Esophagus squamous epithelium (tissue), 5 donors: ENCODE results near the gene KREMEN1. TPM values are rescaled to one million over a fixed set of nuclear protein-coding genes. Genes with fewer than 3 reads are reported as not detected.

Experiments
- DNase-seq: peaks from one replicate; lab custom pipeline; 2025; lab: John Stamatoyannopoulos, UW
- H3K27ac ChIP-seq, 4 donors: fragments of 200-600 bp; sonication (generic); one replicate each; pipeline ENCODE4 v1.5.1; 2016 to 2019; ENCODE audit warnings: mild to moderate bottlenecking in 1 of 4
- H3K27me3 ChIP-seq, 4 donors: fragments of 200-600 bp; sonication (generic); 1 replicate in 3 of 4; 2 replicates in 1 of 4; pipeline versions ENCODE4 v1.5.1 to v1.6.0; 2017 to 2021; ENCODE audit warnings: antibody characterized with exemption in 1 of 4
- H3K36me3 ChIP-seq, 3 donors: fragments of 200-600 bp; sonication (generic); one replicate each; pipeline ENCODE4 v1.5.1; 2016 to 2019
- H3K4me1 ChIP-seq, 3 donors: fragments of 200-600 bp; sonication (generic); one replicate each; pipeline ENCODE4 v1.5.1; 2017 to 2019
- H3K4me3 ChIP-seq, 4 donors: fragments of 200-600 bp; sonication (generic); 1 replicate in 3 of 4; 2 replicates in 1 of 4; pipeline ENCODE4 v1.5.1; 2016 to 2019; ENCODE audit warnings: mild to moderate bottlenecking in 2 of 4, moderate library complexity in 1 of 4
- H3K9me3 ChIP-seq, 3 donors: fragments of 200-600 bp; sonication (generic); one replicate each; pipeline ENCODE4 v1.5.1; 2016 to 2019
- POLR2A ChIP-seq, 4 donors: fragments of 450-650 bp; IDR thresholded peaks; one replicate each; pipeline ENCODE4 v1.6.1; 2017; ENCODE audit warnings: antibody characterized with exemption in 4 of 4, mild to moderate bottlenecking in 4 of 4, moderate library complexity in 3 of 4
- WGBS, 2 donors: methylation state at CpG; one replicate each; pipeline ENCODE4 v1.1.5; 2018; 5-methylcytosine and 5-hydroxymethylcytosine counted together
- intact Hi-C: fragments of 100-400 bp; cut with DNase I; formaldehyde crosslinking; loops from one replicate; pipeline ENCODE4 v1.15.0; 2022
- total RNA-seq, 4 donors: library from RNA; depleted of rRNA; stranded (reverse); fragments of >200 nt; gene quantifications; one replicate each; pipeline ENCODE4 v1.1.0, GENCODE V29; 2016
- TF ChIP-seq, protein P1 (sequence below), 6 experiments: fragments of 450-650 bp in 4 of 6; fragments of 200-600 bp in 2 of 6; sonication (generic) in 2 of 6; IDR thresholded peaks; one replicate each; pipeline ENCODE4 v1.5.1; 2016 to 2019; ENCODE audit warnings: antibody characterized with exemption in 6 of 6, mild to moderate bottlenecking in 4 of 6, moderate library complexity in 4 of 6
- donor health status: DM: yes; HTN: yes; CAD: no.

KREMEN1 gene
- total RNA-seq, 4 donors from 2014 or later: 34.3 to 64.8 (median 47.7) TPM

DNA sequence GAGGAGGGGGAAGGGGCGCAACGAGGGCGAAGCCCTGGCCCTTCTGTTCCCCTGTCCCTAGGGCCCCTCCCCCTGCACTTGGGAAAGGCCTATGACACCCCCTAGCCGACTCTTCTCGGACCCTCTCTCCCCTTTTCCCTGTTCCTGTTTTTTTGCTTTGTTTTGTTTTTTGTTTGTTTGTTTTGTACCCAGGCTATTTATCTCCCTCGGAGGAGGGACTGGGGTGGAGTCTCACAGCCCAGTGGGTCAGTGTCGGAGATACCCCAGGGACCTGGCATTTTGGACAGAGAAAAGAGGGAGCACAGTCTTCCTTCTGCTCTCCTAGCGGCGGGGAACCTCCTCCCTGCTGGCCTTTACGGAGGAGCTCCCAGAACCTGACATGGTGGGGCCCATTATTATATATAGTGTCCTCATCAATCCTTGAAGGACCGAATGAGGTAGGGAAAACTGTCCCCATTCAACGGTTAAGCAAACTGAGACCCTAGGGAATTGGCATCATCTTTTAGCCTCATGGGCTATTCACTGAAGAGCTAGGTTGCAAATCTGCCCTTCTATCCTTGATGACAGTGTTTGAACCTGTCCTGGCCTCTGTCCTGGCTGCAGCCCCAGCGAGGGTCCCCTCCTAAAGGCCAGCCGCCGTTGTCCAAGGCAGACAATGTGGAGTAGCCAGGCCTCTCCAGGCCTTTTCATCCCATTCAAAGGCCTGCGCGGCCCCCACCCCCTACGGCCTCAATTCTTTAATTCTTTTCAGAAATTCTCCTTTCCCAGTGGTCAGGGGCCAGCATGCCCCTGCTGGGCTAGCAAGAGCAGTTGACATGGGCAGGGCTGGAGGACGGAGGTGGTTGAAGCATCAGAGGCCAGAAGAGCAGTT is 133.8 kb downstream of the KREMEN1 start:
- H3K4me1 ChIP-seq: peaks cover 11 to 52% (median 15%) of the 10 kb centered on the region in 3 donors
- H3K4me3 ChIP-seq: peak overlapping the region; percentile 31 to 70 (median 54)
- intact Hi-C loops: no loop called here
- peaks cover 0 to 24% (median 0%) of the 10 kb centered on the region in 4 donors for H3K27me3 ChIP-seq
- TF ChIP-seq, protein P1, sequence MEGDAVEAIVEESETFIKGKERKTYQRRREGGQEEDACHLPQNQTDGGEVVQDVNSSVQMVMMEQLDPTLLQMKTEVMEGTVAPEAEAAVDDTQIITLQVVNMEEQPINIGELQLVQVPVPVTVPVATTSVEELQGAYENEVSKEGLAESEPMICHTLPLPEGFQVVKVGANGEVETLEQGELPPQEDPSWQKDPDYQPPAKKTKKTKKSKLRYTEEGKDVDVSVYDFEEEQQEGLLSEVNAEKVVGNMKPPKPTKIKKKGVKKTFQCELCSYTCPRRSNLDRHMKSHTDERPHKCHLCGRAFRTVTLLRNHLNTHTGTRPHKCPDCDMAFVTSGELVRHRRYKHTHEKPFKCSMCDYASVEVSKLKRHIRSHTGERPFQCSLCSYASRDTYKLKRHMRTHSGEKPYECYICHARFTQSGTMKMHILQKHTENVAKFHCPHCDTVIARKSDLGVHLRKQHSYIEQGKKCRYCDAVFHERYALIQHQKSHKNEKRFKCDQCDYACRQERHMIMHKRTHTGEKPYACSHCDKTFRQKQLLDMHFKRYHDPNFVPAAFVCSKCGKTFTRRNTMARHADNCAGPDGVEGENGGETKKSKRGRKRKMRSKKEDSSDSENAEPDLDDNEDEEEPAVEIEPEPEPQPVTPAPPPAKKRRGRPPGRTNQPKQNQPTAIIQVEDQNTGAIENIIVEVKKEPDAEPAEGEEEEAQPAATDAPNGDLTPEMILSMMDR (IDR thresholded peaks at IDR 0.05): peak in 1 of 6 experiments; percentile 2
- no peak for TF ChIP-seq POLR2A (IDR thresholded peaks at IDR 0.05)
- no peaks in the 10 kb centered on the region for H3K9me3 ChIP-seq
- peak overlapping the region in 2 of 4 donors; percentile 22 to 42 for H3K27ac ChIP-seq
- DNase-seq: no peak
- 37 to 53% methylated on average over 10 to 13 of the region's 19 CpGs for WGBS, 2 donors
- no peaks in the 10 kb centered on the region for H3K36me3 ChIP-seq

DNA sequence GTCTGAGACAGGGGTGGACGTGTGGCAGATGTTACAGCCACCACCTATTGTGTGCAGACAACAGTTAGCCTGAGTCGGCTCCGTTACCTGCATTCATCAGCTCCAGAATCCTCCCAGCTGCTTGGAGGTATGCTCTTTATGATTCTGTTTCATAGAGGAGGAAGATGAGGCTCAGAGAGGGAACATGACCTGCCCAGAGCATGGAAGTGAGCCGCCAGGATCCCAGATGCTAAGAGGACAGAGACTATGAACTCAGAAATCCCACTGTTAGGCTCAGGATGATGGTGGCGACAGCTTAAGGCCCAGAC is 134.4 kb downstream of the KREMEN1 start:
- H3K27ac ChIP-seq: no peak overlapping the region
- TF ChIP-seq POLR2A (IDR thresholded peaks at IDR 0.05): no peak
- TF ChIP-seq, protein P1 (IDR thresholded peaks at IDR 0.05): no peak
- H3K4me3 ChIP-seq: no peak overlapping the region
- H3K9me3 ChIP-seq: no peaks in the 10 kb centered on the region
- intact Hi-C loops: no loop called here
- H3K27me3 ChIP-seq: peaks cover 0 to 24% (median 0%) of the 10 kb centered on the region in 4 donors
- WGBS, 2 donors: 82 to 88% methylated on average over 3 to 5 of the region's 5 CpGs
- H3K36me3 ChIP-seq: no peaks in the 10 kb centered on the region
- DNase-seq: no peak
- peaks cover 10 to 47% (median 11%) of the 10 kb centered on the region in 3 donors for H3K4me1 ChIP-seq

DNA sequence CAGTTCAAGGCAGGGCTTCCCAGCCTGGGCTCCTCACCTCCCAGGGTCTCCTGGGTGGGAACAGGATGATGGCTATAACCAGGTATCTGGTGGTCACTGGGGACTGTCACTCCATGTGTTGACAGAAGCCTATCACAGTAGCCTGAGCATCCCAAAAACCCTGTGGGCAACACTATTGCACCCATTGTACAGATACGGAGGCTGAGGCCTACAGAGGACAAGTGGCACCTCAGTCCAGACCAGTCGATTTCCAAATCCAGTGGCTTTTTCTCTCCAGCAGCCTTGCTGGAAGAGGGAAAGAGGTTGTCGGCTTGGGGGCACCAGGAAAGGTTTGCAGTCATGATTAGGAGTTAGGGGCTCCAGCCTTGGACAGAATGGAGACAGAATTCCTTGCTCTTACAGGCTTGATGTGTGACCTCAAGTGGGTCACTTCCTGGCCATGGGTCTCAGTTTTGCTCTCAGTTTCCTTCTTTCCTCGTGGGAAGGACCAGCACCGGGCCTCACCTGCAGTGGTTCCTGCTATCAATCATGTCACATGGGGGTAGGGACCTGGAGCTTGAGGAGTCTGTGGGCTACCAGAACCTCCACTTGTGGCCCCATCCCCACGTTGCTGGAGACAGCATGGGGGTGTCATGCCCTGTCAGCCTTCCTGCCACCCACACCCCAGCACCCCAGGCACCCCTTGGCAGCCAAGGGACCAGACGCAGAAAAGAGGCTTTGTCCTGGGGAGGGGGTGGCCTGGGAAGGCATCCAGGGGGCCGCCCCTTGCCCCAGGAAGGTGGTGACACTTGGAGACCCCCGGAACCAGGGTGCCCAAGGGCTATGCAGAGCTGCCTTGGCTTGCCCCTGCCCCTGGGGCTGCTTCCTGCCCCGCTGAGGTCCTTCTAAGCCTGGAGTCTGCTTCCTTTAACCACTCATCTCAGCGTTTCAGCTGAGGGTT is 135.0 kb downstream of the KREMEN1 start:
- Histone ChIP-seq H3K9me3 (no peaks in the 10 kb centered on the region), H3K4me3 (no peak overlapping the region), H3K36me3 (no peaks in the 10 kb centered on the region), H3K27ac (no peak overlapping the region), H3K4me1 (peaks cover 7 to 40% (median 11%) of the 10 kb centered on the region in 3 donors), H3K27me3 (peaks cover 0 to 24% (median 0%) of the 10 kb centered on the region in 4 donors)
- no peak for DNase-seq
- 33 to 47% methylated on average over 4 to 6 of the region's 11 CpGs for WGBS, 2 donors
- intact Hi-C loops: no loop called here
- TF ChIP-seq, protein P1 (IDR thresholded peaks at IDR 0.05): no peak
- TF ChIP-seq POLR2A (IDR thresholded peaks at IDR 0.05): no peak

DNA sequence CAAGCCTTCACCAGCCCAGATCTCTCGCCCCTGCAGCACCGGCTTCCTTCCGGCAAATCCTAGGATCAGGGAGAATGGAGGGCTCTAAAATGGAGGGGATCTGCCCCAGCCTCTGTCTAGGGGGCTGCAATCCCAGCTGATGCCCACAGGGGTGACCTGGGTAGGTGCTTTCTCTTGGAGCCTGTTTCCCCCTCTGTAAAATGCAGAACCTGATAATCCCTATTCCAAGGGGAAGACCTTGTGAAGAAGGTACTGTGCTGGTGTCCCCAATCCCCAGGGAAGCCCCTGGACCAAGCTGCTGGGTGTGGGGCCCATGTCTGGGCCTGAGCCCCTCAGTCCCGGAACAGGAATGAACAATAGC is 135.6 kb downstream of the KREMEN1 start:
- no peak for DNase-seq

More for the DNA sequence above, 135.6 kb downstream of the KREMEN1 start:
- Histone ChIP-seq H3K27ac (no peak overlapping the region), H3K36me3 (no peaks in the 10 kb centered on the region), H3K4me1 (peaks cover 7 to 36% (median 11%) of the 10 kb centered on the region in 3 donors), H3K27me3 (peaks cover 0 to 24% (median 0%) of the 10 kb centered on the region in 4 donors), H3K9me3 (no peaks in the 10 kb centered on the region), H3K4me3 (no peak overlapping the region)
- intact Hi-C loops: no loop called here
- TF ChIP-seq POLR2A (IDR thresholded peaks at IDR 0.05): no peak
- TF ChIP-seq, protein P1 (IDR thresholded peaks at IDR 0.05): no peak
- WGBS, 2 donors: 71% methylated on average over 4 of the region's 4 CpGs; no CpG with 5 or more reads in 1 of the 2 donors
